GM12875 (cell line): Measurements from ENCODE around the gene GLI1.

ENCODE experiments used
- H3K4me3 ChIP-seq: one replicate; pipeline ENCODE4 v1.5.1; 2011; ENCODE audit warnings: low read depth, low read length, control low read depth
- TF ChIP-seq, protein P1 (sequence below): IDR thresholded peaks from 2 replicates; pipeline ENCODE4 v1.5.1; 2011; ENCODE audit warnings: low read depth, mild to moderate bottlenecking, control low read depth, inconsistent platforms, low read length, moderate library complexity, borderline replicate concordance; ENCODE audit not compliant: insufficient read depth

The GLI1 gene

DNA sequence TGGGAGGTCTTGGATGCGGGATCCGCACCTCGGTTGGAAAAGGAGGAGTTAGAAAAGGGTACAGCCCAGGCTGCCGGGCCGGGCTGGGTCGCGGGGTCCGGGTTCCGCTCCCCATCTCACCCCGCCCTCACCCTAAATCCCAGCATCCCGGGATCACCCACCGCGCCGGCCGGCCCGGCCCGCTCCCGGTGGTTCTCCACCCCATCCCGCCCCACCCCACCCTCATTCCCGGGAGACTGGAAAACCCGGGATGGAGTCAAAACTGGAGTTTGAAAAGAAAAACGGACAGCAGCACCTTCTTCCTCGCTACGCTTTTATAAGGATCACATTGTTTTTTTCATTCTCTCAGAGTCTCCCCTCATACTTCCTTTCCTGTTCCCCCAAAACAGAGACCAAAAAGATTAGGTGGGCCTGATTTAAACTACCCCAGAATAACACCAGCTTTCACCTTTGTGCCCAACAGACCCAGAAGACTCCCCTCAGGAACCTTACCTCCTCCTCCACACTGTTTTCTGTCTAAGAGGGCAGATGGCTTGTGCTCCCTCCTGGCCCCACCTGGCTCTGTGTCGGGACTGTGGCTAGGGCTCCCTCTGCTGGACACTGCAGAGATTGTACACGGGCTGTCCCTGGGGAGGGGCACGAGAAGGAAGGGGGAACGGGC, 2.8 kb downstream of the GLI1 start:
- H3K4me3 ChIP-seq = peak overlapping the region; percentile 63
- TF ChIP-seq, protein P1, sequence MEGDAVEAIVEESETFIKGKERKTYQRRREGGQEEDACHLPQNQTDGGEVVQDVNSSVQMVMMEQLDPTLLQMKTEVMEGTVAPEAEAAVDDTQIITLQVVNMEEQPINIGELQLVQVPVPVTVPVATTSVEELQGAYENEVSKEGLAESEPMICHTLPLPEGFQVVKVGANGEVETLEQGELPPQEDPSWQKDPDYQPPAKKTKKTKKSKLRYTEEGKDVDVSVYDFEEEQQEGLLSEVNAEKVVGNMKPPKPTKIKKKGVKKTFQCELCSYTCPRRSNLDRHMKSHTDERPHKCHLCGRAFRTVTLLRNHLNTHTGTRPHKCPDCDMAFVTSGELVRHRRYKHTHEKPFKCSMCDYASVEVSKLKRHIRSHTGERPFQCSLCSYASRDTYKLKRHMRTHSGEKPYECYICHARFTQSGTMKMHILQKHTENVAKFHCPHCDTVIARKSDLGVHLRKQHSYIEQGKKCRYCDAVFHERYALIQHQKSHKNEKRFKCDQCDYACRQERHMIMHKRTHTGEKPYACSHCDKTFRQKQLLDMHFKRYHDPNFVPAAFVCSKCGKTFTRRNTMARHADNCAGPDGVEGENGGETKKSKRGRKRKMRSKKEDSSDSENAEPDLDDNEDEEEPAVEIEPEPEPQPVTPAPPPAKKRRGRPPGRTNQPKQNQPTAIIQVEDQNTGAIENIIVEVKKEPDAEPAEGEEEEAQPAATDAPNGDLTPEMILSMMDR = peak; percentile 95

- TF ChIP-seq, protein P1 = no peak
- H3K4me3 ChIP-seq = no peak overlapping the region
Observed at GRCh38 chr12:57462912-57463253, 3.3 kb downstream of the GLI1 start.

DNA sequence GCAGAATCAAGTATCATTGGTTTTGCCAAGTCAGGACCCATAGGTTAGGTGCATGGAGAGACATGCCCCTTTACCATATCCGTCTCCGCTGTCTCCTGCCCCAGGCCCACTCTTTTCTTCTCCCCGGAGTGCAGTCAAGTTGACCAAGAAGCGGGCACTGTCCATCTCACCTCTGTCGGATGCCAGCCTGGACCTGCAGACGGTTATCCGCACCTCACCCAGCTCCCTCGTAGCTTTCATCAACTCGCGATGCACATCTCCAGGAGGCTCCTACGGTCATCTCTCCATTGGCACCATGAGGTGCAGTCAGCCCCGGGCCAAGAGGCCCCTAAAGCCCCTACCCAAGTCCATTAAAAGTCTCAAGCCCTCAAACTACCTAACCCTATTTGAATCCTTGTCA, 5.0 kb downstream of the GLI1 start:
- TF ChIP-seq, protein P1 = no peak
- no peak overlapping the region for H3K4me3 ChIP-seq

DNA sequence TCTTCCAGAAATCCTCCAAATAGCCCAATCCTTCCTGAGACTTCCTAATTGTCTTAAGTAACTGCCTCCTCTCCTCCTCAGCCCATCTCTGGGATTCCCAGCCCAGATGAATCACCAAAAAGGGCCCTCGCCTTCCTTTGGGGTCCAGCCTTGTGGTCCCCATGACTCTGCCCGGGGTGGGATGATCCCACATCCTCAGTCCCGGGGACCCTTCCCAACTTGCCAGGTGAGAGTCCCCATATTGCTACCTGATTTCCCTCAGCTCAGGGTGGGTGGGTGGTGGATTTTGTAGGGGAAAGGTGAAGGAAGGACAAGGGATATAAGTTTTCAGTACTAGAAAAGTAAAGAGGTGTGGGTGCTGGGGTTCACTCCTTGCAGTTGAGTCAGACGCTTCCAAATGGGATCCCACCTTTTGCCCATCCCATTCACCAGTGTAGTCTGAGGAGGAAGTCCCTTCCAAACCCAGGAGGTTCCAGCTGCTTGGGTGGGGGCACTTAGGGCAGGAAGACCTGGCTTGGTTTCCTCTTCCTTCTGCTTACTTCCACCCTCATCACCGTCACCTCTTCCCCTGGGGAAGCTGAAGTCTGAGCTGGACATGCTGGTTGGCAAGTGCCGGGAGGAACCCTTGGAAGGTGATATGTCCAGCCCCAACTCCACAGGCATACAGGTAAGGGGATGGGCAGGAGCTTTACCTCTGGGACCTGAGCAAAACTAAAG, 5.6 kb downstream of the GLI1 start:
- H3K4me3 ChIP-seq = no peak overlapping the region
- TF ChIP-seq, protein P1 = no peak

DNA sequence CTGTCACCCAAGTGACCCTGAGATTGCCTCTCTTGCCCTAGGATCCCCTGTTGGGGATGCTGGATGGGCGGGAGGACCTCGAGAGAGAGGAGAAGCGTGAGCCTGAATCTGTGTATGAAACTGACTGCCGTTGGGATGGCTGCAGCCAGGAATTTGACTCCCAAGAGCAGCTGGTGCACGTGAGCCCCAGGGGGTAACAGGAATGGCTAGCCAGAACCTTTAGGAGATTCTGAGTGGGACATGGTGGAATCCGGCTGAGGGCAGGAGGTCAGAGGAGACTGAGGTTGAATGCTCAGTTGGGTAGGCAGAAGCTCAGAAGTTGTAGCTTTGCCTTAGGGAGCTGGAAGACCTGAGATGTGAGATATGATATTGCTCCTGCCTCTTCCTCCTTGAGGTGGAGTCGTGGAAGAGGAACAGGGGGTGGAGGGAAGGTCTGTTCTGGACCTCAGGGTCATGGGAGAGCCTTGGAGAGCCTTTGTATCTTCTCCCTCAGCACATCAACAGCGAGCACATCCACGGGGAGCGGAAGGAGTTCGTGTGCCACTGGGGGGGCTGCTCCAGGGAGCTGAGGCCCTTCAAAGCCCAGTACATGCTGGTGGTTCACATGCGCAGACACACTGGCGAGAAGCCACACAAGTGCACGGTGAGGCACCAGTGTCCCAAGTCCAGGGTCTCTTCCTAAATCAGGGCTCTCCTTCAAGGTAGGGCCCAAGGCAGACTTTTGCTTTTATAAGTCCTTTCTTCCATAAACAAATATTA, 6.3 kb downstream of the GLI1 start:
- TF ChIP-seq, protein P1 = no peak
- H3K4me3 ChIP-seq = no peak overlapping the region

GRCh38 chr12:57467212-57467874, 7.8 kb downstream of the GLI1 start:
- TF ChIP-seq, protein P1 = no peak
- no peak overlapping the region for H3K4me3 ChIP-seq

- no peak overlapping the region for H3K4me3 ChIP-seq
- TF ChIP-seq, protein P1 = no peak
Observed at GRCh38 chr12:57467915-57468314, 8.3 kb downstream of the GLI1 start.
